HS-5 (cell line): Measurements from ENCODE around the gene MED27.

Source experiments
- DNase-seq: peaks from one replicate; pipeline ENCODE4 v3.0.0-alpha.2; 2012; ENCODE audit warnings: low read depth

Gene MED27

GRCh38 chr9:131995382-131995781 lies 84.3 kb downstream of the MED27 start:
- no peak for DNase-seq

GRCh38 chr9:131994364-131995125 lies 85.1 kb downstream of the MED27 start:
- DNase-seq = no peak

- no peak for DNase-seq
These were observed 86.6 kb downstream of the MED27 start for GRCh38 chr9:131992906-131993657.

- no peak for DNase-seq
These were observed 92.4 kb downstream of the MED27 start for GRCh38 chr9:131987232-131987631.

- peak; percentile 38 for DNase-seq
These were observed 93.1 kb downstream of the MED27 start for GRCh38 chr9:131986576-131986975.

GRCh38 chr9:131986089-131986488 lies 93.6 kb downstream of the MED27 start:
- DNase-seq = no peak

- DNase-seq = no peak
These were observed 95.1 kb downstream of the MED27 start for GRCh38 chr9:131984564-131984963.

GRCh38 chr9:131982671-131983239 lies 96.9 kb downstream of the MED27 start:
- DNase-seq = no peak

- no peak for DNase-seq
These were observed 97.6 kb downstream of the MED27 start for GRCh38 chr9:131982102-131982501.

- DNase-seq = no peak
These were observed 98.4 kb downstream of the MED27 start for GRCh38 chr9:131981116-131981776.

GRCh38 chr9:131980267-131981016 lies 99.2 kb downstream of the MED27 start:
- no peak for DNase-seq

- DNase-seq = no peak
These were observed 102.4 kb downstream of the MED27 start for GRCh38 chr9:131977109-131977838.

GRCh38 chr9:131976157-131977108 lies 103.2 kb downstream of the MED27 start:
- no peak for DNase-seq

GRCh38 chr9:131972889-131973288 lies 106.8 kb downstream of the MED27 start:
- no peak for DNase-seq

- no peak for DNase-seq
These were observed 108.1 kb downstream of the MED27 start for GRCh38 chr9:131971482-131972074.

- DNase-seq = no peak
These were observed 110.1 kb downstream of the MED27 start for GRCh38 chr9:131969469-131969989.

GRCh38 chr9:131968632-131969031 lies 111.0 kb downstream of the MED27 start:
- DNase-seq = no peak

- no peak for DNase-seq
These were observed 113.8 kb downstream of the MED27 start for GRCh38 chr9:131965841-131966240.

- no peak for DNase-seq
These were observed 114.6 kb downstream of the MED27 start for GRCh38 chr9:131965103-131965502.
